Stimulated activated CD8-positive, alpha-beta memory T cell treated with anti-CD3 and anti-CD28 coated beads, Interleukin-4, amount 100 ng/mL, for 48 hours (primary cell): ENCODE results near the gene PKP4.
"Not testable (repeated sequence)": the region's sequence is repeated elsewhere in the genome, so short reads cannot be mapped to it uniquely, and the experiment has no call there.

Experiments
- DNase-seq: peaks from one replicate; pipeline ENCODE4 v3.0.0-alpha.2; 2020

Gene PKP4

GRCh38 chr2:158692372-158693103 lies 235.8 kb downstream of the PKP4 start:
- DNase-seq: no peak

- no peak for DNase-seq
Observed at GRCh38 chr2:158693476-158693875, 236.7 kb downstream of the PKP4 start.

- no peak for DNase-seq
Observed at GRCh38 chr2:158695305-158695704, 238.6 kb downstream of the PKP4 start.

GRCh38 chr2:158695744-158696143 lies 239.0 kb downstream of the PKP4 start:
- not testable (repeated sequence) for DNase-seq

GRCh38 chr2:158699323-158699722 lies 242.6 kb downstream of the PKP4 start:
- DNase-seq: no peak

GRCh38 chr2:158701101-158701500 lies 244.3 kb downstream of the PKP4 start:
- DNase-seq: no peak

- no peak for DNase-seq
Observed at GRCh38 chr2:158702740-158703139, 246.0 kb downstream of the PKP4 start.

- DNase-seq: not testable (repeated sequence)
Observed at GRCh38 chr2:158704724-158705465, 248.1 kb downstream of the PKP4 start.

- no peak for DNase-seq
Observed at GRCh38 chr2:158712791-158713522, 256.2 kb downstream of the PKP4 start.

- no peak for DNase-seq
Observed at GRCh38 chr2:158713523-158714138, 256.9 kb downstream of the PKP4 start.

- DNase-seq: no peak
Observed at GRCh38 chr2:158714420-158714819, 257.7 kb downstream of the PKP4 start.

GRCh38 chr2:158715357-158715756 lies 258.6 kb downstream of the PKP4 start:
- DNase-seq: no peak

- DNase-seq: no peak
Observed at GRCh38 chr2:158716121-158716791, 259.5 kb downstream of the PKP4 start.

- DNase-seq: no peak
Observed at GRCh38 chr2:158716921-158717320, 260.2 kb downstream of the PKP4 start.

- no peak for DNase-seq
Observed at GRCh38 chr2:158717366-158718195, 260.8 kb downstream of the PKP4 start.

- DNase-seq: no peak
Observed at GRCh38 chr2:158718196-158718585, 261.4 kb downstream of the PKP4 start.

- DNase-seq: no peak
Observed at GRCh38 chr2:158718851-158719250, 262.1 kb downstream of the PKP4 start.

- DNase-seq: no peak
Observed at GRCh38 chr2:158719403-158719802, 262.7 kb downstream of the PKP4 start.

- DNase-seq: no peak
Observed at GRCh38 chr2:158722266-158723105, 265.7 kb downstream of the PKP4 start.

GRCh38 chr2:158723181-158723838 lies 266.6 kb downstream of the PKP4 start:
- no peak for DNase-seq
